Neural cell (in vitro differentiated cells): ENCODE data around the gene MS4A12.

Experiments
- CTCF ChIP-seq: fragments of 450-650 bp; IDR thresholded peaks from 2 replicates; pipeline ENCODE4 v1.5.1; 2014; ENCODE audit warnings: antibody characterized with exemption, mild to moderate bottlenecking, moderate library complexity; ENCODE audit not compliant: poor library complexity, severe bottlenecking
- EP300 ChIP-seq: fragments of 450-650 bp; conservative IDR thresholded peaks from 2 replicates; pipeline ENCODE4 v1.6.1; 2014; ENCODE audit warnings: antibody characterized with exemption, mild to moderate bottlenecking, moderate library complexity; ENCODE audit not compliant: poor library complexity, severe bottlenecking
- EZH2 ChIP-seq: fragments of 200-600, 300-800 bp; shearing (Covaris generic), sonication (generic); IDR thresholded peaks from 2 replicates; pipeline ENCODE4 v1.6.1; 2014; ENCODE audit warnings: antibody characterized with exemption, low read length, borderline replicate concordance, mild to moderate bottlenecking; ENCODE audit not compliant: insufficient read depth, poor library complexity, severe bottlenecking
- MXI1 ChIP-seq: fragments of 450-650 bp; conservative IDR thresholded peaks from 2 replicates; pipeline ENCODE4 v1.6.1; 2014; ENCODE audit warnings: antibody characterized with exemption, mild to moderate bottlenecking; ENCODE audit not compliant: poor library complexity, severe bottlenecking
- RAD21 ChIP-seq: fragments of 450-650 bp; conservative IDR thresholded peaks from 2 replicates; pipeline ENCODE4 v1.6.1; 2014; ENCODE audit warnings: antibody characterized with exemption, mild to moderate bottlenecking, moderate library complexity
- REST ChIP-seq: IDR thresholded peaks from 2 replicates; pipeline ENCODE4 v1.6.1; 2012; ENCODE audit warnings: borderline replicate concordance
- SMC3 ChIP-seq: fragments of 450-650 bp; conservative IDR thresholded peaks from 2 replicates; pipeline ENCODE4 v1.6.1; 2014; ENCODE audit warnings: antibody characterized with exemption, mild to moderate bottlenecking, moderate library complexity; ENCODE audit not compliant: poor library complexity
- TAF1 ChIP-seq: IDR thresholded peaks from 2 replicates; pipeline ENCODE4 v1.6.1; 2012; ENCODE audit warnings: low read depth

GRCh38 chr11:60500276-60500910 is 7.8 kb downstream of the MS4A12 start:
- TF ChIP-seq CTCF, result no peak
- no peak for TF ChIP-seq EP300
- no peak for TF ChIP-seq MXI1
- no peak for TF ChIP-seq REST
- TF ChIP-seq RAD21, result no peak
- TF ChIP-seq EZH2, result no peak
- TF ChIP-seq SMC3, result no peak
- TF ChIP-seq TAF1, result no peak
